BLaER1 (cell line): ENCODE measurements around the gene ZBED6.
"Not testable (repeated sequence)": the region's sequence is repeated elsewhere in the genome, so short reads cannot be mapped to it uniquely, and the experiment has no call there.

Experiments used
- H3K27ac ChIP-seq: shearing (Covaris generic); formaldehyde crosslinking; 2 replicates; pipeline ENCODE4 v1.8.1; 2022
- H3K27me3 ChIP-seq: shearing (Covaris generic); formaldehyde crosslinking; 2 replicates; pipeline ENCODE4 v1.8.1; 2022
- H3K36me3 ChIP-seq: shearing (Covaris generic); formaldehyde crosslinking; 2 replicates; pipeline ENCODE4 v1.8.1; 2022
- H3K4me1 ChIP-seq: shearing (Covaris generic); formaldehyde crosslinking; 2 replicates; pipeline ENCODE4 v1.8.1; 2022
- H3K4me2 ChIP-seq: shearing (Covaris generic); formaldehyde crosslinking; 2 replicates; pipeline ENCODE4 v1.8.1; 2022
- H3K4me3 ChIP-seq: shearing (Covaris generic); formaldehyde crosslinking; 2 replicates; pipeline ENCODE4 v1.8.1; 2022
- H3K9ac ChIP-seq: shearing (Covaris generic); formaldehyde crosslinking; 2 replicates; pipeline ENCODE4 v1.8.1; 2022
- H3K9me3 ChIP-seq: shearing (Covaris generic); formaldehyde crosslinking; 2 replicates; pipeline ENCODE4 v1.8.1; 2022
- H4K20me1 ChIP-seq: shearing (Covaris generic); formaldehyde crosslinking; 2 replicates; pipeline ENCODE4 v1.8.1; 2022
- Cebpa-rat ChIP-seq: shearing (Covaris generic); IDR thresholded peaks from 2 replicates; pipeline ENCODE4 v1.8.1; 2022

The ZBED6 gene, protein sequence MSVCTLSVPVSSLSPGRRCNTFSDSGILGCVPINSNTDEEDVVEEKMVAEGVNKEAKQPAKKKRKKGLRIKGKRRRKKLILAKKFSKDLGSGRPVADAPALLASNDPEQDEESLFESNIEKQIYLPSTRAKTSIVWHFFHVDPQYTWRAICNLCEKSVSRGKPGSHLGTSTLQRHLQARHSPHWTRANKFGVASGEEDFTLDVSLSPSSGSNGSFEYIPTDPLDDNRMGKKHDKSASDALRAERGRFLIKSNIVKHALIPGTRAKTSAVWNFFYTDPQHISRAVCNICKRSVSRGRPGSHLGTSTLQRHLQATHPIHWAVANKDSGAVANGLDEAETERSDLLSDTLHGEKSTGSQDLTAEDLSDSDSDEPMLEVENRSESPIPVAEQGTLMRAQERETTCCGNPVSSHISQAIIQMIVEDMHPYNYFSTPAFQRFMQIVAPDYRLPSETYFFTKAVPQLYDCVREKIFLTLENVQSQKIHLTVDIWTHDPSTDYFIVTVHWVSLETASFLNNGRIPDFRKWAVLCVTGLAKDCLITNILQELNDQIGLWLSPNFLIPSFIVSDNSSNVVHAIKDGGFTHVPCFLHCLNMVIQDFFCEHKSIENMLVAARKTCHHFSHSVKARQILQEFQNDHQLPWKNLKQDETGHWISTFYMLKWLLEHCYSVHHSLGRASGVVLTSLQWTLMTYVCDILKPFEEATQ (N-terminal part only)

DNA sequence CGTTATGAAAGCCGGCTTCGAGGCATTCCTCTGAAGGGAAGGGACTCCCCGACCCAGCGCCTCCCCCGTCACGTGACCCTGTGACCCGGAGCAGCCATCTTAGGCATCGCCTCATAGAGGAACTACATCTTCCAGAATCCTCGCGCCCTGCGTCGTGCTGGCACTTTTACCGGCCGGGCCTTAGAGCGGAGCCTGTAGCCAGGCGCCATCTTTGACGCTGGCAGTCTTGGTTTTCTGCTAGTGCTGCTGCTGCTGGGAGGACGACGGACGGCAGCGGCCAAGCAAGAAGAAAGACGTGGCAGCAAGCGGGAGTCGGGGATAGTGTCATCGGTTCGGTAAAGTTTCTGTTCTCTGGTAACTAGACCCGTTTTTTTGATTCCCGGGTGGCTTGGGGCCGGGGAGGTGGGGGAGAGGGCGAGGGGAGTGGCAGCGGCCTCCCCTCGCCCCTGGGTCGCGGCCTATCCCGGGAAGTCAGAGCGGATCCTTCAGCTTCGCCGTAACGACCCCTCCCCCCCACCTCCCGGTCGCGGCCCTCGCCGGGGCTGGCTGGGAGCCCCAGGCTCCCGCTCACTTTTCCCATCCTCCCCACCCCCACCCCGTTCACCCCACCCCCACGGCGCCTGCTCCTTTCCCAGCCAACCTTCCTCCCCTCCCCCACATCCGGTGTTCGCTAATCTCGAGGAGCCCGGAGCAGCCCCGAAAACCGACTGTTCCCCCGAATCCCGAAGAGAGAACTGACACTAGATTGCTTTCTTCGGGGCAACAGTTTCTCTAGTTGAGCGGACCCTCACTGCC, at the start of gene ZBED6, which contains the start of gene ZC3H11A:
Gene ZBED6, plus strand, starts transcription at position 183 of the 795 bp plus-strand sequence. CDS start 1,900 bp downstream, outside the sequence.
Gene ZC3H11A, plus strand, starts transcription at position 183 of the 795 bp plus-strand sequence. CDS start 21,448 bp downstream, outside the sequence.
- Histone ChIP-seq H3K27me3 (no peaks in the 10 kb centered on the region), H3K4me1 (peaks cover 27% of the 10 kb centered on the region)
- no peak for TF ChIP-seq Cebpa-rat

DNA sequence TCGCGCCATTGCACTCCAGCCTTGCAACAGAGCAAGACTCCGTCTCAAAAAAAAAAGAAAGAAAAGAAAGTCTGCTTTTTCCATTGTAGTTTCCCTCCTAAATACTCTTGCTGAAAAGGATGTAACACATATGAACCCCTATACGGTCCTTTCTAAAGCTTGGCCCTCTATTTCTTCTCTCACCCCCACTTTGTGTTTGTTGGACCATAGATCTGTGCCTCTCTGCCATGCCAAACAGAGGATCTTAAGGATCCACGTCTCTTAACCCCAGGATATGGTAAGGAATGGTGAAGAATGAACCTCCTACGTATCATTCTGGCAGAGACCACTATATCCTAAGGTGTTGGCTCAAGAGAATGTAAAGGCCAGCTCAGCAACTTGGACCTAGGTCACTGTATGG, 49.1 kb upstream of the ZBED6 start:
- Histone ChIP-seq H3K27me3 (no peaks in the 10 kb centered on the region), H3K9me3 (peaks cover 9% of the 10 kb centered on the region; the same call in 1 of the 2 replicates), H3K27ac (no peak overlapping the region), H3K4me3 (no peak overlapping the region), H4K20me1 (no peaks in the 10 kb centered on the region), H3K36me3 (peaks cover 5% of the 10 kb centered on the region; the same call in 1 of the 2 replicates), H3K4me1 (peaks cover 30% of the 10 kb centered on the region), H3K9ac (no peak overlapping the region), H3K4me2 (no peak overlapping the region)
- no peak for TF ChIP-seq Cebpa-rat

More for the DNA sequence above, at the start of gene ZBED6, which contains the start of gene ZC3H11A:
- Histone ChIP-seq H3K9me3 (peaks cover 31% of the 10 kb centered on the region), H3K27ac (peak within 1 kb of the TSS; percentile 85), H4K20me1 (peaks cover 46% of the 10 kb centered on the region), H3K9ac (peak within 1 kb of the TSS; percentile 92), H3K4me2 (peak within 1 kb of the TSS; percentile 92), H3K36me3 (peaks cover 33% of the 10 kb centered on the region), H3K4me3 (peak within 1 kb of the TSS; percentile 83)

DNA sequence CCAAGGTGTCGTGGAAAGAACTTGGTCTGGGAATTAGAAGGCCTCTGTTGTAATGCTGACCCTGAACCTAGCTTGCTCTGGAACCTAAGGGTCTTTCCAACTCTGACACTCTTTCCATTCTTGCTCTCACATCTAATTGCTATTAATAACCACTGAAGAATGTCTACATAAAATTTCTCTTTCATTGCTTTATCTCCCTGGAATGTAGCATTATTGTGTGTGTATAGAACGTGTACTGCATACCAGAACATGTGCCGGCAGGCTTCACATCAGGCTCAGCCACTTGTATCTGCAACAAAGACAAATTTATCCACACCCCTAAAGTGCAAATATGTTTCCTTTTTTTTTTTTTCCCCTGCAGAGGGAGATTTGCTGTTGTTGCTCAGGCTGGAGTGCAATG, 44.4 kb upstream of the ZBED6 start:
- no peak overlapping the region for H3K27ac ChIP-seq
- no peaks in the 10 kb centered on the region for H3K36me3 ChIP-seq
- H3K27me3 ChIP-seq: no peaks in the 10 kb centered on the region
- H3K4me2 ChIP-seq: no peak overlapping the region
- H3K9me3 ChIP-seq: 0 out of 2 replicates have a peak, but pooled peaks cover 2% of the 10 kb centered on the region
- peaks cover 34% of the 10 kb centered on the region for H3K4me1 ChIP-seq
- H3K4me3 ChIP-seq: no peak overlapping the region
- no peak overlapping the region for H3K9ac ChIP-seq
- TF ChIP-seq Cebpa-rat: no peak
- H4K20me1 ChIP-seq: no peaks in the 10 kb centered on the region

DNA sequence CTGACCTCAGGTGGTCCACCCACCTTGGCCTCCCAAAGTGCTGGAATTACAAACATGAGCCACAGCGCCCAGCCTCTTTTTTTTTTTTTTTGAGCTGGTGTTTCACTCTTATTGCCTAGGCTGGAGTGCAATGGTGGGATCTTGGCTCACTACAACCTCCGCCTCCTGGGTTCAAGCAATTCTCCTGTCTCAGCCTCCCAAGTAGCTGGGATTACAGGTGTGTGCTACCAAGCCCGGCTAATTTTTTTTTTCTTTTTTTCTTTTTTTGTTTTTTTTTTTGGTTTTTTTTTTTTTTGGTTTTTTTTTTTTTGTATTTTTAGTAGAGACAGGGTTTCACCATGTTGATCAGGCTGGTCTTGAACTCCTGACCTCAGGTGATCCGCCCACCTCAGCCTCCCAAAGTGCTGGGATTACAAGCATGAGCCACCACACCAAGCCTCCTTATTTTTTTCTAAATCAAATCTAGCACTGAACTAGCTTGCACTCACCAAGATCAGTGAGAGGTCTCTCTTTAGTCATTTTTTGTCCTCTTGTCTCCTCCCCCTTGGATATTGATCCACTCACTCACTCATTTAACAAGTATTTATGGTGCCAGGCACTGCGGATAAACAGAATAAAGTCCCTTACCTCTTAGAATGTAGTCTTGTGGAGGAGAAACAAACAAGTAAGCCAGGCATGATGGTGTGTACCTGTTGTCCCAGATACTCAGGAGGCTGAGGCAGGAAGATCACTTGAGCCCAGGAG, 43.6 kb upstream of the ZBED6 start:
- H3K4me1 ChIP-seq: peaks cover 34% of the 10 kb centered on the region
- not testable (repeated sequence) for H3K4me3 ChIP-seq, H3K9ac ChIP-seq, H3K9me3 ChIP-seq, H3K27me3 ChIP-seq, H3K27ac ChIP-seq, H3K36me3 ChIP-seq, H3K4me2 ChIP-seq, H4K20me1 ChIP-seq

DNA sequence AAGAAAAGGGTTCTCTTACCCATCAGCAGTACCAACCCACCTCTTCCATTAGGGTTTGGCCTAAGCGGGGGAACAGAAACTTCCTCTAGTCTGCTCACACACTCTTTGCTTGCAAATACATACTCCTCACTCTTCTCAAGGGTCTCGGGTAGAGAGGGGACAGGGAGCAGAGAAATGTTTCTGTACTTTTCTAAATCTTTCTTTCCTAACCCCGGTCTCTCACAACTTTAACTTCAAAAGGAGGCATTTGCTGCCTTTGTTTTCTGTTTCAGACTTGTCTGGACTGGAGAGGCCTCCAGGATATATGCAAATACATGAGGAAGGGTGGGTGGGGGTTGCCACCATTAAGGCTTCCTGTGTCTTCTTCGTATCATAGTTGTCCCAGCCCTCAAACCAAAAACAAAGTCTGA, 41.0 kb upstream of the ZBED6 start:
- no peak for TF ChIP-seq Cebpa-rat
- Histone ChIP-seq H3K27ac (peak overlapping the region; percentile 81), H3K27me3 (no peaks in the 10 kb centered on the region), H4K20me1 (no peaks in the 10 kb centered on the region), H3K9ac (peak overlapping the region; percentile 47), H3K36me3 (no peaks in the 10 kb centered on the region), H3K9me3 (no peaks in the 10 kb centered on the region), H3K4me2 (peak overlapping the region; percentile 53), H3K4me1 (peaks cover 38% of the 10 kb centered on the region), H3K4me3 (no peak overlapping the region)

DNA sequence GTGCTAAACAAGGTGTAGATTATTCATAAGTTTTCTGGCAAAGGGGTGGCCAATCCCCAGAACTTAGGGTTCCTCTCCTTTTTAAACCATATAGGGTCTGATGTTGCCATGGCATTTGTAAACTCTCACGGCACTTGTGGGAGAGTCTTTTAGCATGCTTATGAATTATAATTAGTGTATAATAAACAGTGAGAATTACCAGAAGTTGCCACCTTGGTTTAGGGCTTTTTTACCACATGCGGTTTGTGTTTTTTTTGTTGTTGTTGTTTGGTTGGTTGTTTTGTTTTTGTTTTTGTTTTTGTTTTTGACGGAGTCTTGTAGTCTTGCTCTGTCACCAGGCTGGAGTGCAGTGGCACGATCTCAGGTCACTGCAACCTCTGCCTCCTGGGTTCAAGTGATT, 39.4 kb upstream of the ZBED6 start:
- Histone ChIP-seq H3K9me3 (no peaks in the 10 kb centered on the region), H3K27ac (no peak overlapping the region), H3K4me1 (peaks cover 44% of the 10 kb centered on the region), H3K9ac (no peak overlapping the region), H3K4me2 (no peak overlapping the region), H3K36me3 (no peaks in the 10 kb centered on the region), H3K27me3 (no peaks in the 10 kb centered on the region), H4K20me1 (no peaks in the 10 kb centered on the region), H3K4me3 (no peak overlapping the region)
- no peak for TF ChIP-seq Cebpa-rat

DNA sequence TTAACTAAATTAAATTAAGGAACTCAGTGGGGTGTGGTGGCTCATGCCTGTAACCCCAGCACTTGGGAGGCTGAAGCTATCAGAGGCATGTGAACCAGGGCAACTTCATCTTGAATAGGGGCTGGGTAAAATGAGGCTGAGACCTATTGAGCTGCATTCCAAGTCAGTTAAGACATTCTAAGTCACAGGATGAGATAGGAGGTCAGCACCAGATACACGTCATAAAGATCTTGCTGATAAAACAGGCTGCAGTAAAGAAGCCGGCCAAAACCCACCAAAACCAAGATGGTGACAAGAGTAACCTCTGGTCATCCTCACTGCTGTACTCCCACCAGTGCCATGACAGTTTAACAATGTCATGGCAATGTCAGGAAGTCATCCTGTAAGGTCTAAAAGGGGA, 36.7 kb upstream of the ZBED6 start:
- H3K4me1 ChIP-seq: peaks cover 37% of the 10 kb centered on the region
- H3K27ac ChIP-seq, H3K36me3 ChIP-seq, H3K9me3 ChIP-seq, H3K9ac ChIP-seq, H4K20me1 ChIP-seq, H3K4me3 ChIP-seq, H3K4me2 ChIP-seq, H3K27me3 ChIP-seq: not testable (repeated sequence)

DNA sequence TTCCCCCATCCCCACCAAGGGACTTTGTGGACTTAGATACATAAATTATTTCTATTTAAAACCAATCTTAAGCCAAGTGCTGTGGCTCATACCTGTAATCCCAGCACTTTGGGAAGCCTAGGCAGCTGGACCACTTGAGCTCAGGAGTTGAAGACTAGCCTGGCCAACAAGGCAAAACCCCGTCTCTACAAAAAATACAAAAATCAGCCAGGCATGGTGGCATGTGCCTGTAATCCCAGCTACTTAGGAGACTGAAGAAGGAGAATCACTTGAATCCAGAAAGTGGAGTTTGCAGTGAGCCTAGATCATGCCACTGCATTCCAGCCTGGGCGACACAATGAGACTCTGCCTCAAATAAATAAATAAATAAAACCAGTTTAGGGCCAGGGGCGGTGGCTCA, 34.9 kb upstream of the ZBED6 start:
- H3K4me3 ChIP-seq: no peak overlapping the region
- no peaks in the 10 kb centered on the region for H3K27me3 ChIP-seq
- H4K20me1 ChIP-seq: no peaks in the 10 kb centered on the region
- no peak overlapping the region for H3K27ac ChIP-seq
- no peak overlapping the region for H3K9ac ChIP-seq
- TF ChIP-seq Cebpa-rat: no peak
- H3K36me3 ChIP-seq: no peaks in the 10 kb centered on the region
- H3K4me1 ChIP-seq: peaks cover 37% of the 10 kb centered on the region
- no peak overlapping the region for H3K4me2 ChIP-seq
- H3K9me3 ChIP-seq: no peaks in the 10 kb centered on the region

DNA sequence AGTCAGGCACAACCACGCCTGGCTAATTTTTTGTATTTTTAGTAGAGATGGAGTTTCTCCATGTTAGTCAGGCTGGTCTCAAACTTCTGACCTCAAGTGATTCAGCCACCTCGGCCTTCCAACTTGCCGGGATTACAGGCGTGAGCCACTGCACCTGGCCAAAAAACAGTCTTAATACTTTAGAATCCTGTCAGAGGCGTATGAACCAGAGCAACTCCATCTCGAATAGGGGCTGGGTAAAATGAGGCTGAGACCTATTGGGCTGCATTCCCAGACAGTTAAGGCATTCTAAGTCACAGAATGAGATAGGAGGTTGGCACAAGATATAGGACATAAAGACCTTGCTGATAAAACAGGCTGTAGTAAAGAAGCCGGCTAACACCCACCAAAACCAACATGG, 33.5 kb upstream of the ZBED6 start:
- H3K27me3 ChIP-seq, H3K36me3 ChIP-seq, H3K9ac ChIP-seq, H3K9me3 ChIP-seq, H3K4me2 ChIP-seq, H3K27ac ChIP-seq, H4K20me1 ChIP-seq, H3K4me3 ChIP-seq: not testable (repeated sequence)
- peaks cover 39% of the 10 kb centered on the region for H3K4me1 ChIP-seq
